Adrenal gland (tissue), 5 donors: ENCODE results near the gene GET3.
A peak's percentile ranks its signal among the peaks of the same experiment; 100 is the strongest.

Experiments
- POLR2A ChIP-seq, 2 donors: fragments of 450-650 bp; IDR thresholded peaks; one replicate each; pipeline ENCODE4 v1.6.1; 2017; ENCODE audit warnings: antibody characterized with exemption in 2 of 2, mild to moderate bottlenecking in 2 of 2, moderate library complexity in 1 of 2
- TF ChIP-seq, protein P1 (sequence below), 6 experiments: fragments of 450-650 bp in 4 of 6; fragments of 200-600 bp in 2 of 6; sonication (generic) in 1 of 6; IDR thresholded peaks; 1 replicate in 5 of 6; 2 replicates in 1 of 6; pipeline versions ENCODE4 v1.5.1 to v1.8.0; 2016 to 2021; ENCODE audit warnings: antibody characterized with exemption in 6 of 6, mild to moderate bottlenecking in 2 of 6, moderate library complexity in 1 of 6
- donor health status: DM: no; HTN: no; CAD: no.

GRCh38 chr19:12723641-12724426 is 13.5 kb upstream of the GET3 start, which contains the start of gene TNPO2:
- TF ChIP-seq, protein P1, sequence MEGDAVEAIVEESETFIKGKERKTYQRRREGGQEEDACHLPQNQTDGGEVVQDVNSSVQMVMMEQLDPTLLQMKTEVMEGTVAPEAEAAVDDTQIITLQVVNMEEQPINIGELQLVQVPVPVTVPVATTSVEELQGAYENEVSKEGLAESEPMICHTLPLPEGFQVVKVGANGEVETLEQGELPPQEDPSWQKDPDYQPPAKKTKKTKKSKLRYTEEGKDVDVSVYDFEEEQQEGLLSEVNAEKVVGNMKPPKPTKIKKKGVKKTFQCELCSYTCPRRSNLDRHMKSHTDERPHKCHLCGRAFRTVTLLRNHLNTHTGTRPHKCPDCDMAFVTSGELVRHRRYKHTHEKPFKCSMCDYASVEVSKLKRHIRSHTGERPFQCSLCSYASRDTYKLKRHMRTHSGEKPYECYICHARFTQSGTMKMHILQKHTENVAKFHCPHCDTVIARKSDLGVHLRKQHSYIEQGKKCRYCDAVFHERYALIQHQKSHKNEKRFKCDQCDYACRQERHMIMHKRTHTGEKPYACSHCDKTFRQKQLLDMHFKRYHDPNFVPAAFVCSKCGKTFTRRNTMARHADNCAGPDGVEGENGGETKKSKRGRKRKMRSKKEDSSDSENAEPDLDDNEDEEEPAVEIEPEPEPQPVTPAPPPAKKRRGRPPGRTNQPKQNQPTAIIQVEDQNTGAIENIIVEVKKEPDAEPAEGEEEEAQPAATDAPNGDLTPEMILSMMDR (IDR thresholded peaks at IDR 0.05): no peak
- peak in 1 of 2 donors; percentile 20 for TF ChIP-seq POLR2A (IDR thresholded peaks at IDR 0.05)
